SK-N-SH treated with all-trans-retinoic acid at 6 μM for 48 hours (cell line): ENCODE results near the gene SUGCT.

Experiments used
- ATAC-seq: fragments of 200-7000 bp; cut with Tn5 transposase; 3 replicates; pipeline ENCODE4 v1.9.1; 2020; ENCODE audit warnings: mild to moderate bottlenecking, moderate library complexity
- ARNTL ChIP-seq: fragments of 450-650 bp; formaldehyde crosslinking; IDR thresholded peaks from 2 replicates; pipeline ENCODE4 v1.5.0; 2020; ENCODE audit warnings: low read depth, mild to moderate bottlenecking, moderate library complexity, borderline replicate concordance
- BACH2 ChIP-seq: fragments of 250-450 bp; sonication (Bioruptor Pico); IDR thresholded peaks from 2 replicates; pipeline ENCODE4 v1.9.0; 2021; ENCODE audit warnings: mild to moderate bottlenecking, borderline replicate concordance
- CREB5 ChIP-seq: fragments of 250-450 bp; sonication (Bioruptor Pico); IDR thresholded peaks from 2 replicates; pipeline ENCODE4 v1.5.1; 2020; ENCODE audit warnings: low read depth, mild to moderate bottlenecking, moderate library complexity
- CSDC2 ChIP-seq: fragments of 250-450 bp; sonication (Bioruptor Pico); IDR thresholded peaks from 2 replicates; pipeline ENCODE4 v1.5.0; 2020; ENCODE audit warnings: mild to moderate bottlenecking, moderate library complexity
- ESRRG ChIP-seq: fragments of 250-450 bp; sonication (Bioruptor Pico); IDR thresholded peaks from 2 replicates; pipeline ENCODE4 v1.6.1; 2021; ENCODE audit warnings: mild to moderate bottlenecking
- GLIS3 ChIP-seq: fragments of 250-450 bp; sonication (Bioruptor Pico); IDR thresholded peaks from 2 replicates; pipeline ENCODE4 v1.5.0; 2020; ENCODE audit warnings: mild to moderate bottlenecking, moderate library complexity
- ISL1 ChIP-seq: fragments of 250-450 bp; sonication (Bioruptor Pico); IDR thresholded peaks from 2 replicates; pipeline ENCODE4 v2.1.2; 2022; ENCODE audit warnings: mild to moderate bottlenecking, moderate library complexity
- OSR1 ChIP-seq: fragments of 250-450 bp; sonication (Bioruptor Pico); IDR thresholded peaks from 2 replicates; pipeline ENCODE4 v1.8.0; 2022; ENCODE audit warnings: moderate library complexity, mild to moderate bottlenecking, inconsistent platforms
- PATZ1 ChIP-seq: fragments of 250-450 bp; sonication (Bioruptor Pico); IDR thresholded peaks from 2 replicates; pipeline ENCODE4 v1.8.0; 2020; ENCODE audit warnings: mild to moderate bottlenecking, moderate library complexity, borderline replicate concordance
- POU6F1 ChIP-seq: fragments of 250-450 bp; sonication (Bioruptor Pico); IDR thresholded peaks from 2 replicates; pipeline ENCODE4 v1.8.0; 2021; ENCODE audit warnings: low read depth, mild to moderate bottlenecking, moderate library complexity, borderline replicate concordance
- PPARA ChIP-seq: fragments of 250-450 bp; sonication (Bioruptor Pico); IDR thresholded peaks from 2 replicates; pipeline ENCODE4 v1.5.0; 2020; ENCODE audit warnings: mild to moderate bottlenecking, borderline replicate concordance
- RARB ChIP-seq: fragments of 250-450 bp; sonication (Bioruptor Pico); IDR thresholded peaks from 2 replicates; pipeline ENCODE4 v1.8.0; 2021; ENCODE audit warnings: mild to moderate bottlenecking, moderate library complexity
- SNAI2 ChIP-seq: fragments of 250-450 bp; sonication (Bioruptor Pico); IDR thresholded peaks from 2 replicates; pipeline ENCODE4 v1.5.0; 2020; ENCODE audit warnings: mild to moderate bottlenecking, moderate library complexity
- TCF4 ChIP-seq: fragments of 250-450 bp; sonication (Bioruptor Pico); IDR thresholded peaks from 2 replicates; pipeline ENCODE4 v1.8.0; 2021; ENCODE audit warnings: mild to moderate bottlenecking, moderate library complexity, borderline replicate concordance
- TOX ChIP-seq: fragments of 250-450 bp; sonication (Bioruptor Pico); IDR thresholded peaks from 2 replicates; pipeline ENCODE4 v1.8.0; 2021; ENCODE audit warnings: mild to moderate bottlenecking, moderate library complexity, borderline replicate concordance
- ZC3H10 ChIP-seq: fragments of 250-450 bp; sonication (Bioruptor Pico); IDR thresholded peaks from 2 replicates; pipeline ENCODE4 v1.5.1; 2021; ENCODE audit warnings: mild to moderate bottlenecking, moderate library complexity
- ZNF565 ChIP-seq: fragments of 450-650 bp; formaldehyde crosslinking; conservative IDR thresholded peaks from 2 replicates; pipeline ENCODE4 v1.5.0; 2020; ENCODE audit warnings: low read depth, mild to moderate bottlenecking, moderate library complexity
- ZNF8 ChIP-seq: fragments of 450-650 bp; formaldehyde crosslinking; IDR thresholded peaks from 2 replicates; pipeline ENCODE4 v1.5.0; 2020; ENCODE audit warnings: mild to moderate bottlenecking, moderate library complexity
- TF ChIP-seq, protein P1 (sequence below): fragments of 250-450 bp; sonication (Bioruptor Pico); IDR thresholded peaks from 2 replicates; pipeline ENCODE4 v1.5.0; 2020; ENCODE audit warnings: mild to moderate bottlenecking, moderate library complexity

SUGCT gene

DNA sequence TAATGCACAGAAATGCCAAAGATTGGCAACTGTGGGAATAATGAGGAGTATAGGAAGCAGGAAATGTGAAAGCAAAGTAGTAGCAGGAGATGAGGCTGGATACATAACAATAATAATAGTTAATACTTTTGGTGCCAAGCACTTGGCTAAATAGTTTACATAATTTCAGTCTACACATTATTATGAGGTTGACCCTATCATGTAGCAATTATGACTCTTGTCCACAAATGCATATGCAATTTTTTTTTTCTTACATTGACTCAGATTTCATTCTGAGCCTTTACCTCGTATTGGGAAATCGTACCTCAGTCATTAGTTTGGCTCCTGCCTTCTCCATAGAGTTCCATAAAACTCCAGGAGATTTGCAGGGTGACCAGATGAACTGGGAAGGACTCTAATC, 219.9 kb downstream of the SUGCT start:
- ATAC-seq = no peak
- TF ChIP-seq ESRRG (CRISPR knock-in tag) = no peak
- TF ChIP-seq PPARA = no peak
- no peak for TF ChIP-seq GLIS3 (CRISPR knock-in tag)
- TF ChIP-seq SNAI2 = no peak
- no peak for TF ChIP-seq BACH2 (CRISPR knock-in tag)
- no peak for TF ChIP-seq RARB (CRISPR knock-in tag)
- TF ChIP-seq ARNTL (CRISPR knock-in tag) = no peak
- no peak for TF ChIP-seq TOX (CRISPR knock-in tag)
- TF ChIP-seq PATZ1 (CRISPR knock-in tag) = no peak
- no peak for TF ChIP-seq POU6F1 (CRISPR knock-in tag)
- TF ChIP-seq ZNF565 (CRISPR knock-in tag) = no peak

- peak; percentile 86 for ATAC-seq
- no peak for TF ChIP-seq ZNF8 (CRISPR knock-in tag)
- TF ChIP-seq CSDC2 (CRISPR knock-in tag) = no peak
- TF ChIP-seq ZC3H10 = no peak
- no peak for TF ChIP-seq RARB (CRISPR knock-in tag)
- TF ChIP-seq, protein P1, sequence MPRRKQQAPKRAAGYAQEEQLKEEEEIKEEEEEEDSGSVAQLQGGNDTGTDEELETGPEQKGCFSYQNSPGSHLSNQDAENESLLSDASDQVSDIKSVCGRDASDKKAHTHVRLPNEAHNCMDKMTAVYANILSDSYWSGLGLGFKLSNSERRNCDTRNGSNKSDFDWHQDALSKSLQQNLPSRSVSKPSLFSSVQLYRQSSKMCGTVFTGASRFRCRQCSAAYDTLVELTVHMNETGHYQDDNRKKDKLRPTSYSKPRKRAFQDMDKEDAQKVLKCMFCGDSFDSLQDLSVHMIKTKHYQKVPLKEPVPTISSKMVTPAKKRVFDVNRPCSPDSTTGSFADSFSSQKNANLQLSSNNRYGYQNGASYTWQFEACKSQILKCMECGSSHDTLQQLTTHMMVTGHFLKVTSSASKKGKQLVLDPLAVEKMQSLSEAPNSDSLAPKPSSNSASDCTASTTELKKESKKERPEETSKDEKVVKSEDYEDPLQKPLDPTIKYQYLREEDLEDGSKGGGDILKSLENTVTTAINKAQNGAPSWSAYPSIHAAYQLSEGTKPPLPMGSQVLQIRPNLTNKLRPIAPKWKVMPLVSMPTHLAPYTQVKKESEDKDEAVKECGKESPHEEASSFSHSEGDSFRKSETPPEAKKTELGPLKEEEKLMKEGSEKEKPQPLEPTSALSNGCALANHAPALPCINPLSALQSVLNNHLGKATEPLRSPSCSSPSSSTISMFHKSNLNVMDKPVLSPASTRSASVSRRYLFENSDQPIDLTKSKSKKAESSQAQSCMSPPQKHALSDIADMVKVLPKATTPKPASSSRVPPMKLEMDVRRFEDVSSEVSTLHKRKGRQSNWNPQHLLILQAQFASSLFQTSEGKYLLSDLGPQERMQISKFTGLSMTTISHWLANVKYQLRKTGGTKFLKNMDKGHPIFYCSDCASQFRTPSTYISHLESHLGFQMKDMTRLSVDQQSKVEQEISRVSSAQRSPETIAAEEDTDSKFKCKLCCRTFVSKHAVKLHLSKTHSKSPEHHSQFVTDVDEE (CRISPR knock-in tag) = no peak
- no peak for TF ChIP-seq TCF4
- TF ChIP-seq BACH2 (CRISPR knock-in tag) = no peak
- TF ChIP-seq SNAI2 = no peak
- no peak for TF ChIP-seq CREB5
- no peak for TF ChIP-seq OSR1 (CRISPR knock-in tag)
Observed at GRCh38 chr7:40356312-40356711, 221.5 kb downstream of the SUGCT start.

GRCh38 chr7:40356871-40357709, 222.3 kb downstream of the SUGCT start:
- ATAC-seq = peak; percentile 71
- peak; percentile 93 for TF ChIP-seq ISL1 (CRISPR knock-in tag)
- TF ChIP-seq CREB5 = peak; percentile 38
- TF ChIP-seq ZC3H10 = no peak
- TF ChIP-seq RARB (CRISPR knock-in tag) = no peak
- TF ChIP-seq TOX (CRISPR knock-in tag) = 0 out of 2 replicates have a peak, but pooled peaks have one; percentile 1
- TF ChIP-seq GLIS3 (CRISPR knock-in tag) = no peak
- TF ChIP-seq, all 23 proteins: peak for 3
